Suppressor macrophage treated with lipopolysaccharide for 1 hour (primary cell): Measurements from ENCODE around the gene GRIK4.
A peak's percentile ranks its signal among the peaks of the same experiment; 100 is the strongest.

Experiments
- DNase-seq, 3 donors: peaks; one replicate each; pipeline ENCODE4 v3.0.0-alpha.2; 2020 to 2022

The GRIK4 gene

GRCh38 chr11:120509346-120510053 is 2.0 kb upstream of the GRIK4 start:
- DNase-seq = no peak

GRCh38 chr11:120510406-120511115 is 987 bp upstream of the GRIK4 start:
- DNase-seq = no peak

GRCh38 chr11:120511820-120512738 is 531 bp downstream of the GRIK4 start:
- peak in 1 of 3 donors; percentile 2 for DNase-seq

- no peak for DNase-seq
These were observed 1.3 kb downstream of the GRIK4 start for GRCh38 chr11:120512739-120513435.

- no peak for DNase-seq
These were observed 2.1 kb downstream of the GRIK4 start for GRCh38 chr11:120513436-120514315.

- DNase-seq = no peak
These were observed 3.1 kb downstream of the GRIK4 start for GRCh38 chr11:120514541-120515121.

- DNase-seq = no peak
These were observed 3.7 kb downstream of the GRIK4 start for GRCh38 chr11:120515186-120515723.

GRCh38 chr11:120516461-120517389 is 5.2 kb downstream of the GRIK4 start:
- DNase-seq = no peak

- DNase-seq = no peak
These were observed 5.8 kb downstream of the GRIK4 start for GRCh38 chr11:120517390-120517761.

- DNase-seq = no peak
These were observed 6.3 kb downstream of the GRIK4 start for GRCh38 chr11:120517801-120518291.

- no peak for DNase-seq
These were observed 6.8 kb downstream of the GRIK4 start for GRCh38 chr11:120518356-120518755.

- no peak for DNase-seq
These were observed 7.9 kb downstream of the GRIK4 start for GRCh38 chr11:120519474-120519873.

- no peak for DNase-seq
These were observed 8.7 kb downstream of the GRIK4 start for GRCh38 chr11:120520091-120520822.

GRCh38 chr11:120521176-120521575 is 9.6 kb downstream of the GRIK4 start:
- no peak for DNase-seq

GRCh38 chr11:120522021-120522420 is 10.5 kb downstream of the GRIK4 start:
- no peak for DNase-seq

- DNase-seq = no peak
These were observed 11.2 kb downstream of the GRIK4 start for GRCh38 chr11:120522736-120523135.

- no peak for DNase-seq
These were observed 11.6 kb downstream of the GRIK4 start for GRCh38 chr11:120523196-120523595.

- no peak for DNase-seq
These were observed 13.1 kb downstream of the GRIK4 start for GRCh38 chr11:120524536-120525085.
